ENCODE measurements around the gene VASN. TPM values are rescaled to one million over a fixed set of nuclear protein-coding genes. Genes with fewer than 3 reads are reported as not detected.

VASN gene
- total and polyA plus RNA-seq, 9 of the 15 experiments (the other 6 are each of a cell fraction or from before 2014, with no cell fraction given) = 0.01 to 2.5 (median 0.41) TPM; not detected in 1

GRCh38 chr16:4356820-4357219, 14.8 kb upstream of the VASN start:
- H2AFZ ChIP-seq (ENCODE audit: low read depth, low read length) = no peak overlapping the region
- H3K9me1 ChIP-seq (ENCODE audit: control insufficient read depth, insufficient read depth, low read length) = no peaks in the 10 kb centered on the region
- BruUV-seq (replicated peaks) = no TSS peak
- TF ChIP-seq ZNF740 (CRISPR knock-in tag; IDR thresholded peaks at IDR 0.05) (no peak), ZNF740 (tag; IDR thresholded peaks at IDR 0.05) (no peak), BHLHE40 (IDR thresholded peaks at IDR 0.05; ENCODE audit: low read length) (no peak), FOXK2 (conservative IDR thresholded peaks at IDR 0.05 in 1 of 2, IDR thresholded peaks at IDR 0.05 in 1 of 2; ENCODE audit: low read depth in 2 of 2) (no peak), POLR2G (IDR thresholded peaks at IDR 0.05; ENCODE audit: low read depth, low read length) (peak; percentile 52)
- POLR2A ChIA-PET = no interaction called here
- no peak overlapping the region for H3K27ac ChIP-seq (ENCODE audit: extremely low read depth, low read depth, low read length)
- H3K79me2 ChIP-seq (ENCODE audit: control insufficient read depth, insufficient read depth, low read length) = no peaks in the 10 kb centered on the region
- in situ Hi-C loops (cut with MboI) = no loop called here
- CTCF ChIA-PET (ENCODE audit: low intra/inter-chr PET ratio) = interaction anchor here (1.0 kb wide), 1 partner anchor 46 kb away, joined by 3 read pairs; no protein-coding TSS in a partner anchor
- peaks cover 39% of the 10 kb centered on the region; the same call in 2 of the 3 replicates for H3K36me3 ChIP-seq (ENCODE audit: control insufficient read depth, insufficient read depth, low read length)
- ATAC-seq (no peak), FAIRE-seq (no peak), DNase-seq (ENCODE audit: extremely low read depth in 1 of 4, low spot score in 3 of 4) (no peak)
- H3K27me3 ChIP-seq (ENCODE audit: control insufficient read depth in 2 of 2, insufficient read depth in 2 of 2, low read length in 2 of 2) = no peaks in the 10 kb centered on the region
- H3K4me2 ChIP-seq (ENCODE audit: insufficient read depth, low read length) = no peak overlapping the region
- no peak overlapping the region for H3K4me3 ChIP-seq
- H3K9ac ChIP-seq (ENCODE audit: insufficient read depth in 1 of 2, low read depth in 2 of 2, low read length in 2 of 2) = peak overlapping the region in 1 of 2 experiments; percentile 58; a peak in 2 of 4 replicates
- intact Hi-C loops (cut with micrococcal nuclease) = no loop called here
- peaks cover under 1 to 36% of the 10 kb centered on the region in 2 experiments; a peak in 2 of 5 replicates for H3K4me1 ChIP-seq (replicated peaks in 1 of 2; ENCODE audit: control insufficient read depth in 2 of 2, insufficient read depth in 2 of 2, low read length in 2 of 2)
- no peaks in the 10 kb centered on the region for H4K20me1 ChIP-seq (replicated peaks; ENCODE audit: control insufficient read depth, insufficient read depth, low read length)
- WGBS (ENCODE audit: insufficient coverage, low coverage, missing lambda C conversion rate) = 86% methylated on average over 7 of the region's 7 CpGs
- no peaks in the 10 kb centered on the region for H3K9me3 ChIP-seq (replicated peaks; ENCODE audit: control insufficient read depth, insufficient read depth, low read depth, low read length)

All from K562 (cell line).